Muscle of back (tissue), 13 donors: ENCODE measurements around the gene PCSK1N. TPM values are rescaled to one million over a fixed set of nuclear protein-coding genes. Genes with fewer than 3 reads are reported as not detected.
"Not testable (repeated sequence)": the region's sequence is repeated elsewhere in the genome, so short reads cannot be mapped to it uniquely, and the experiment has no call there.

Source experiments
- DNase-seq, 3 donors: peaks; one replicate each; pipeline versions ENCODE4 v3.0.0 to v3.0.0-alpha.2; 2013
- long read RNA-seq, 9 donors: transcript quantifications; one replicate each; lab custom pipeline, GENCODE V29; 2026
- polyA plus RNA-seq, 10 donors: library from polyadenylated mRNA; unstranded; fragments of 120-200 nt; gene quantifications; one replicate each; pipeline ENCODE4 v1.2.1, GENCODE V29; 2013; ENCODE audit not compliant: insufficient read length in 10 of 10

Gene PCSK1N
- under 1 TPM in 6 of 10 donors, not detected in 4; 0.15 to 0.76 (median 0.22) TPM for polyA plus RNA-seq
- long read RNA-seq, donor 1 = 0 reads
- long read RNA-seq, donor 2 = 0 reads
- long read RNA-seq, donor 3 = 0 reads
- long read RNA-seq, donor 4 = 0 reads
- long read RNA-seq, donor 5, partial matches to known transcripts = 0 of 1 reads
- long read RNA-seq, donor 5, other reads (novel, unspliced or antisense) = 0 of 1 reads
- long read RNA-seq, donor 6, transcript PCSK1N-201 (3 exons, 1,050 nt) = major isoform, 8 of 8 reads
- long read RNA-seq, donor 6, partial matches to known transcripts = 0 of 8 reads
- long read RNA-seq, donor 6, other reads (novel, unspliced or antisense) = 0 of 8 reads
- long read RNA-seq, donor 7 = 0 reads
- long read RNA-seq, donor 8 = 0 reads
- long read RNA-seq, donor 9 = 0 reads

GRCh38 chrX:48835524-48836329 lies at the start of gene PCSK1N:
Gene PCSK1N, minus strand, starts transcription at chrX:48835610. Its CDS starts 78 bp downstream, at chrX:48835532.
- no peak for DNase-seq

GRCh38 chrX:48883729-48884128 lies 48.3 kb upstream of the PCSK1N start:
- no peak for DNase-seq

- DNase-seq = not testable (repeated sequence)
Observed at GRCh38 chrX:48876944-48877343, 41.5 kb upstream of the PCSK1N start.

- not testable (repeated sequence) for DNase-seq
Observed at GRCh38 chrX:48872017-48872416, 36.6 kb upstream of the PCSK1N start.

- peak in 1 of 3 donors; percentile 4 for DNase-seq
Observed at GRCh38 chrX:48864210-48864609, 28.8 kb upstream of the PCSK1N start.

GRCh38 chrX:48854898-48855297 lies 19.5 kb upstream of the PCSK1N start:
- DNase-seq = no peak

DNA sequence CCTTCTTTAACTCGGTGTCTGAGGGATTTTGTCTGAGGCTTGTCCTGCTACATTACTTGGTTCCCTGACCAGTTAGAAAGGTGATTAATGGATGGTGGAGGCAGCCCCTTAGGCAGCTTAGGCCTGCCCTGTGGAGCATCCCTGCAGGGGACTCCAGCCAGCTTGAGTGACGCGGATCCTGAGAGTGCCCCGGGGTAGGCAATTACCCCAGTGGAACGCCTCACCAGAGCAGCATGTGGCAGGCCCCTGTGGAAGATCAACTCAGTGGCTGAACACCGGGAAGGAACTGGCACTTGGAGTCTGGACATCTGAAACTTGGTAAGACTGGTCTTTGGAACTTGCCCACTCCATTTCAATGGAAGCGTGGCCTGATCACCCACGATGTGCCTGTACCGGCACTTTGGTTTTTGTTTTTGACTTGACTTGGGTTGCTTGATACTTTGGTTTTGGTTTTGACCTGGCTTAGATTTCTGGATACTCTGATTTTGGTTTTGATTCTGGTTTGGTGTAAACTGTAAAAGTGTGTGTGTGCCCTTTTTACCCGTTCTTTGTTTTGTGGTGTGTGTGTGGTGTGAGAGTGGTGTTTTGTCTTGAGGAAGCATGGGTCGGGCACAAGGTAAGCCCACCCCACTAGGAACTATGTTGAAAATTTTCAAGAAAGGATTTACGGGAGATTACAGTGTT lies 18.9 kb upstream of the PCSK1N start:
- not testable (repeated sequence) for DNase-seq

DNA sequence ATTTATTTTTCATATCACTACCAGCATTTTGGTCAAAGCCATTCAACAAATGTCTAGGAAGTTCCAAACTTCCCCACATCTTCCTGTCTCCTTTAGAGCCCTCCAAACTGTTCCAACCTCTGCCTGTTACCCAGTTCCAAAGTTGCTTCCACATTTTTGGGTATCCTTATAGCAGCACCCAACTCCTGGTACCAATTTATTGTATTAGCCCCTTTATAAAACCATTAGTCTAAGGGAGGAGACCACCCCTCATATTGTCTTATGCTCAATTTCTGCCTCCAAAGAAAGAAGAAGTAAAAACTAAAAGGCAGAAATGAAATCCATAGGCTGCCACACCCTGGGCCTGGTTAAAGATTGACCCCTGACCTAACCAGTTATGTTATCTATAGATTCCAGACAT lies 18.1 kb upstream of the PCSK1N start:
- DNase-seq = not testable (repeated sequence)

DNA sequence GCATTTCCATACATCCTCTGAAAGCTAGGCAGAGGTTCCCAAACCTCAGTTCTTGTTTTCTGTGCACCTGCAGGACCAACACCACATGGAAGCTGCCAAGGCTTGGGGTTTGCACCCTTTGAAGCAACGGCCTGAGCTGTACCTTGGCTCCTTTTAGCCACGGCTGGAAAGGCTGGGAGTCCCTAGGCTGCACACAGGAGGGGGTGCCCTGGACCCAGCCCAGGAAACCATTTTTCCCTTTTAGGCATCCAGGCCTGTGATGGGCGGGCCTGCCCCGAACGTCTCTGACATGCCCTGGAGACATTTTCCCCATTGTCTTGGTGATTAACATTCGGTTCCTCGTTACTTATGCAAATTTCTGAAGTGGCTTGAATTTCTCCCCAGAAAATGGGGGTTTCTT lies 17.4 kb upstream of the PCSK1N start:
- DNase-seq = no peak

- no peak for DNase-seq
Observed at GRCh38 chrX:48848847-48849246, 13.4 kb upstream of the PCSK1N start.

DNA sequence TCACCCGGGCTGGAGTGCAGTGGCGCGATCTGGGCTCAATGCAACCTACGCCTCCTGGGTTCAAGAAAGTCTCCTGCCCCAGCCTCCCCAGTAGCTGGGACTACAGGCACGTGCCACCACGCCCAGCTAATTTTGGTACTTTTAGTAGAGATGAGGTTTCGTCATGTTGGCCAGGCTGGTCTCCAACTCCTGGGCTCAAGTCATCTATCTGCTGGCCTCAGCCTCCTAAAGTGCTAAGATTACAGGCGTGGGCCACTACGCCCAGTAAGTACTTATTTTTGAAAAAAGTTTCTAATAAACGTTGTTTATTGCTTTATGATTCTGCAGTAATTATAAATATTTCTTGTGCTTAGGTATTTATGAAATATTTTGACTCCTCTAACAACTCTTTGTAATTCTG lies 4.3 kb upstream of the PCSK1N start:
- no peak for DNase-seq

DNA sequence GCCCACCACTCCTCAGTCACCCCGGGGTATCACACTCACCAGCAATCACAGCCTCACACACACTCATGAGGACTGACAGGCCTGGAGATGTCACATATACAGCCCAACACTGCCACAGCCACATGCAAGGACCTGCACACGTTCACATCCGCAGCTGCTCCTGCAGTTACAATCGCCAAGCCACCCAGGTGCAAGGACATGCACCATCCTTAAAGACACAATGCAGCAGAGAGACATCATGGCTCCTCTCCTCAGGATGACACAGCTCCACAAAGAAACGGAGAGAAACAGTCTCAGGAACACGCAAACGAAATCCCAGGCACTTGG lies 1.1 kb downstream of the PCSK1N start:
- DNase-seq = no peak

DNA sequence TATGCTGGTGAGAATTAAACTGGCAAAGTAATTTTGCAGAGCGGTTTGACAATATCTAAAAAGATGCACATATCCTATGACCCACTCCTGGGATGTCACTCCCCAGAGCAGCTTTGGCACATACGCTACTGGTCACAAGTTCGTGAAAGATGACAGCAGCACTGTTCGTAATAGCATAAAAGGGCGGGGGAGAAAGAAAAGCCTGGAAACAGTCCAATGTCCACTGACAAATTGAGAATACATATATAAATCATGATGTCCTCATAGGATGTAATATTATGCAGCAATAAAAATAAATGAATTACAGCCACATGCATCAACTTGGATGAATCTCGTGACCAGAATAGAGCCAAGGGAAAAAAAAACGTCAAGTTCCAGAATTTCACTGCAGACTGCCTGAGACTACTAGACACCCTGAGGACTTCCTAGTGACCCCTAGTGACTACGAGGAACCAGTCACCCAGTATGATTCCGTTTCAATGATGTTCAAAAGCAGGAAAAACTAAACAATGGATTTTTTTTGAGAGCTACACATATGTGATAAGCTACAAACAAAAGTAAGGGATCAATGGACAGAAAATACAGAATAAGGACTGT lies 1.8 kb downstream of the PCSK1N start:
- DNase-seq = no peak

- no peak for DNase-seq
Observed at GRCh38 chrX:48831909-48832291, 3.5 kb downstream of the PCSK1N start.

DNA sequence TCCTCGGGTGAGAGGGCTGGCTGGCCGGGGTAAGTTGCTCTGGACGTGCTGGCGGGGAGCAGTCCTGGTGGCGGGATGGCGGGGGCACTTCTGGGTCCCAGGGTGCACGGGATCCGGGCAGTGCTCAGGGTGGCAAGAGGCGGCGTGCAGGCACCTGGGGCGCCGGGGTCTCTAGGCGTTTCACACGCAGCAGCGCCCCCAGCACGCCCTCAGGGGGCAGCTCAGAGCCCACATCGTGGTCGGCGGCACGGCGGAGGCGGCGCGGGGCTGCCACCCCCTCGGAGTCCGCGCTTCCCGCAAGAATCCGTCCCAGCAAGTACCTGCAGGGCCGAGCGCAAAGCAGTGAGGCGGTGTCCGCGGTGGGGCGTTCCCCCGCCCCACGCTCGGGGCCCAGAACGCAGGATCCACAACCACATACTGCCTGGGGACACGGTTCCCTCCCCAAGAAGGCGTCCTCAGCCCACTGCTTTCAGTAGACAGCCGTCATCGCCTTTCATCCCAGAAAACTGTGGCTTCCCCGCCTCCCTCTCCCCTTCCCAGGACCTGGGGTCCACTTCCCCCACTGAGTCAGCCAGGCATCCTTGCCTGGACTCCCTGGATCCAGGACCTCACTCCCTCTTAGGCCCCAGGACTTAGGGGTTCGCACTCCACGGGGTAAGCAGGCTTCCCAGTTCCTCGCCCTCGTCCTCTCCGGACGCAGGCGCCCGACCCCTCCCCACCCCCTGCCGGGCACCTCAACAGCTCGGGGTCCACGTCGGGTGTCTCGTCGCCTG lies 4.1 kb downstream of the PCSK1N start:
- DNase-seq = no peak

DNA sequence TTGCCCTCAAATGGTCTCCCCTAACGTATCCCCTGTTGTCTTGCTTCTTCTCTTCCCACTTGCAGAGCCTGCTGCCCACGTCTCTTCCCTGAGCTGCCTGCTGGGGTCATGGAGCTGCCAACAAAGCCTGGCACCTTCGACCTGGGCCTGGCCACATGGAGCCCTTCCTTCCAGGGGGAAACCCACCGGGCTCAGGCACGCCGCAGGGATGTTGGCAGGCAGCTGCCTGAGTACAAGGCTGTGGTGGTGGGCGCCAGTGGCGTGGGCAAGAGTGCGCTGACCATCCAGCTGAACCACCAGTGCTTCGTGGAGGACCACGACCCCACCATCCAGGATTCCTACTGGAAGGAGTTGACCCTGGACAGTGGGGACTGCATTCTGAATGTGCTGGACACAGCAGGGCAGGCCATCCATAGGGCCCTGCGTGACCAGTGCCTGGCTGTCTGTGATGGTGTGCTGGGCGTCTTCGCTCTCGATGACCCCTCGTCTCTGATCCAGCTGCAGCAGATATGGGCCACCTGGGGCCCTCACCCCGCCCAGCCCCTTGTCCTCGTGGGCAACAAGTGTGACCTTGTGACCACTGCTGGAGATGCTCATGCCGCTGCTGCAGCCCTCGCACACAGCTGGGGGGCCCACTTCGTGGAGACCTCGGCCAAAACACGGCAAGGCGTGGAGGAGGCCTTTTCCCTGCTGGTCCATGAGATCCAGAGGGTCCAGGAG lies 6.2 kb downstream of the PCSK1N start:
- DNase-seq = no peak

- no peak for DNase-seq
Observed at GRCh38 chrX:48827654-48827968, 7.8 kb downstream of the PCSK1N start.

DNA sequence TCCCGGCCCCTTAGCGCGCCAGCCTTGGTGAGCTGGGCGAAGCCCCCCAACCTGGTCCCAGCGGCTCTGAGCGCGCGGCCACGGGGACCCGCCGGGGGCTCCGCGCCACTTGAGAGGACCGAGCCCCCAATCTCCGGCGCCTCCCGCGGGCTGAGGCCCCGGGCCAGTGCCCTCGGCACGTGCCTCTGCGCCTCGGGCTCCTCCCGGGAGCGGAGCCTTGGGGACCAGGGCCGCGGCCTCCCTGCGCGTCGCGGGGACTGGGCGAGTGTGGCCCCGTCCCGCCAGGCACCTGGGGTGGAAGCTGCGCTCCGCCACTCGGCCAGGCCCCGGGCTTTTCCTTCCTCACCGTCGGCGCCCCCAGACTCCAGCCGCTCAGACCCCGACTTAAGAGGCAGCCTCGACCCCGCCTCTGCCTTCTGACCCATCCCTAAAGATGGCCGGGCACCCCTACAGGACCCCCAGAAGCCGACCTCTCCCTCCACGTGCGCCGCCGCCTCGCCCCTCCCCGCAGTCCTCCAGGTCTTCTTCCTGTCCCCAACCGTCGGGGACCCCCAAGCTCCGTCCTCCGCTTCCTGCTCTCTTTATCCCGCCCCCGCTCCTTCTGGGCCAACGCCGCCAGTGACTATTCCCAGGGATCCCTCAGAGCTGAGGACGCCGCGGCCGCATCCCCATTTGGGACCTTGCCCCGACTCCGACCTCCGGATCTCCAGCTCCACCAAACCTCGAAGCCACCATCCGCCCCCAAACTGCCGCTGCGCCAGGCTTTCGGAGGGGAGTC lies 8.3 kb downstream of the PCSK1N start:
- no peak for DNase-seq

DNA sequence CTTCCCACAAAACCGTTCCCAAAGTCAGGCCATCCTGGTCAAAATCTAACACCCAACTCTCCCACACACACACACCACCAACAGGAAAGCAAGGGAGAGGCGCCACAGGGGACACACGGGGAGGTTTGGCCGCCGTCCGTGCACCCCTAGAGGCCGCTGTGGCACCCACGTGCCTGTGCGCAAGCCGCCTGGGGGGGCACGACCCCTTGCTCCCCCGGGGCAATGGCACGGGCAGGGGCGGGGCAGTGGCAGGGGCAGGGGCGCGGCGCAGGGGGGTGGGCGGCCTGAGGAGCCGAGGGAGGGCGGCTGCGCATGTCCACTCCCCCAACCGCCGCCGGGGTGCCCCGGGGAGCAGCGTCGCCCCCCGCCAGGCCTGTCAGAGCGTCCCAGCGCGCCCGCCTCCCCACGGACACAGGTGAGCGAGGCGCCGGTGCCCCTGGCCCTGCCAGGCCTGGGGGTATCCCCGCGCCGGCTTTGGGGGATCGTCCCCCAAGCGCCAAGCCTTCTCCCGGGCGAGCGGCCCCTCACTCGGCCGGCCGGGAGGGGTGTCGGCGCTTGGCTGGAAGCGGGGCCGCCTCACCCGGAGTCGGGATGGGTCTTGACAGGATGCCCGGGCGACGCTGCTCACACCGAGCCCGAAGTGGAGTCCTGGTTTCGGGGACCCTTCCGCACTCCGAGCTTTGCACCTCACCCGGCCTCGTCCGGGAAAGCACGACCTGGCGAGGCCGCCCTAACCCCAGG lies 9.1 kb downstream of the PCSK1N start, which contains the start of gene ERAS:
Gene ERAS, plus strand, starts transcription at position 379 of the 741 bp plus-strand sequence. CDS start 2,611 bp downstream, outside the sequence.
- no peak for DNase-seq
